ENCODE data around the gene ITGAD.
"Not testable (repeated sequence)": the region's sequence is repeated elsewhere in the genome, so short reads cannot be mapped to it uniquely, and the experiment has no call there.

Gene ITGAD

GRCh38 chr16:31407406-31407805 is 14.3 kb downstream of the ITGAD start:
- DNase-seq, result no peak

- DNase-seq, result no peak
These were observed 16.3 kb downstream of the ITGAD start for GRCh38 chr16:31409433-31409832.

DNA sequence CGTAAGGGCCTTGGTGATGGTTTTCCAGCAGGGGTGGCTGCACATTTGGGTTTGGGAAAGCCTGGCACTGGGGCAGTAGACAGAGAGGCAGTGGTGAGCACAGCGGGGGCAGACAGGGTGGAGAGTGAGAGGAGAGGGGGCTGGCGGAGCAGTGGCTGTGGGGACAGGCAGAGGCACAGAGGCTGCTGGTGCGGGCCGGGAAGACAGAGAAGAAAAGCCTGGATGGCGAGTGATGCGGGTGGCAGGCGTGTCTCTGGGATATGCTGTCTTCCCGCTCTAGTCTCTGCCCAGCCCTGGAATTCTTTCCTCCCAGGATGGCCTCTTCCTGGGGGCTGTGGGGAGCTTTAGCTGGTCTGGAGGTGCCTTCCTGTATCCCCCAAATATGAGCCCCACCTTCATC is 16.9 kb downstream of the ITGAD start:
- DNase-seq, result no peak

DNA sequence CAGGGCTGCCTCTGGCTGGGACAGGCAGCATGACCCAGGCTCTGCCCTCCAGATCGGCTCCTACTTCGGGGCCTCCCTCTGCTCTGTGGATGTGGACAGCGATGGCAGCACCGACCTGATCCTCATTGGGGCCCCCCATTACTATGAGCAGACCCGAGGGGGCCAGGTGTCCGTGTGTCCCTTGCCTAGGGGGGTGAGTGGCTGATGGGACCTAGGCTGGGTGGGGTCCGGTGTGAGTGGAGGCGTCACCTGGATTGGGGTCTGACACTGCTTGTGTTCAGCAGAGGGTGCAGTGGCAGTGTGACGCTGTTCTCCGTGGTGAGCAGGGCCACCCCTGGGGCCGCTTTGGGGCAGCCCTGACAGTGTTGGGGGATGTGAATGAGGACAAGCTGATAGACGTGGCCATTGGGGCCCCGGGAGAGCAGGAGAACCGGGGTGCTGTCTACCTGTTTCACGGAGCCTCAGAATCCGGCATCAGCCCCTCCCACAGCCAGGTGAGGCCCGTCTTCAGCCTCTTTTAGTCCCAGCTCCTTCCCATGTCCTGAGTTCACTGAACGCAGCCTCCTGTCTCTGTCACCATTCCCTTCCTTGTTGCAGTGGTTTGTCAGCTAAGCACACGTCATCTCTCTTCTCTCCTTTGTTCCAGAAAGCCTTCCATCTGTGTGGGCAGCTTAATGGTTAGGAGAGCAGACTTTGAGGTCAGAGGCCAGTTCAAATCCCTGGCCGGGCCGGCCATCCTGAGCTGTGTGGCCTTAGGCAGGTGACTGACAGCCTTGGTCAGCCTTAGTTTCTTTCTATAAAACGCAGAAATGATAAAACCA is 18.1 kb downstream of the ITGAD start:
- DNase-seq, result no peak

DNA sequence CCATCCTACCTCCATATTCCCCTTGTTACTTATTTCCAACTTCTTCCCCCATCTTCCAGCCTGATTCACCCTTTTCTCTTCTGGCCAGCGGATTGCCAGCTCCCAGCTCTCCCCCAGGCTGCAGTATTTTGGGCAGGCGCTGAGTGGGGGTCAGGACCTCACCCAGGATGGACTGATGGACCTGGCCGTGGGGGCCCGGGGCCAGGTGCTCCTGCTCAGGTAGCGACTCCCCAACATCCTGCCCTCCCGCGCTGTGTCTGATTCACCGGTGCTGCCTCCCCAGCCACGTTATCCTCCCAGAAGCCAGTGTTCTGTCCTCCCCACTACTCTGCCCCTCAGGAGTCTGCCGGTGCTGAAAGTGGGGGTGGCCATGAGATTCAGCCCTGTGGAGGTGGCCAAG is 19.6 kb downstream of the ITGAD start:
- no peak for DNase-seq

GRCh38 chr16:31413381-31413780 is 20.2 kb downstream of the ITGAD start:
- no peak for DNase-seq

- no peak for DNase-seq
These were observed 20.8 kb downstream of the ITGAD start for GRCh38 chr16:31413943-31414342.

GRCh38 chr16:31414706-31415105 is 21.6 kb downstream of the ITGAD start:
- DNase-seq, result no peak

GRCh38 chr16:31416371-31416770 is 23.2 kb downstream of the ITGAD start:
- DNase-seq, result no peak

- not testable (repeated sequence) for DNase-seq
These were observed 23.9 kb downstream of the ITGAD start for GRCh38 chr16:31417036-31417435.

- DNase-seq, result no peak
These were observed 24.8 kb downstream of the ITGAD start for GRCh38 chr16:31417916-31418315.

GRCh38 chr16:31420037-31420436 is 26.9 kb downstream of the ITGAD start:
- no peak for DNase-seq

GRCh38 chr16:31421587-31421986 is 28.5 kb downstream of the ITGAD start:
- no peak for DNase-seq

DNA sequence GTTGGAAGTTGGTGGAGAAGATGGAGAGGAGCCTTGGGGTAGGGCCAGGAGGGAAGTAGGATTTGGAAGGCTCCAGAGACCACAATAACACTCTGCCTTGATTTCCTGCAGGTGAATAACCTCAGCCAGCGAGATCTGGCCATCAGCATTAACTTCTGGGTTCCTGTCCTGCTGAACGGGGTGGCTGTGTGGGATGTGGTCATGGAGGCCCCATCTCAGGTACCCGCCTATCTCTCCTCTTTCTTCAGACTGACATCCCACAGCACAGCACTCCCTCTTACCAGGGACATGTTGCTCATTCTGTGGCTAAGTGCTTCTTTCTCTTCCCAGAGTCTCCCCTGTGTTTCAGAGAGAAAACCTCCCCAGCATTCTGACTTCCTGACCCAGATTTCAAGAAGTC is 30.1 kb downstream of the ITGAD start:
- no peak for DNase-seq

DNA sequence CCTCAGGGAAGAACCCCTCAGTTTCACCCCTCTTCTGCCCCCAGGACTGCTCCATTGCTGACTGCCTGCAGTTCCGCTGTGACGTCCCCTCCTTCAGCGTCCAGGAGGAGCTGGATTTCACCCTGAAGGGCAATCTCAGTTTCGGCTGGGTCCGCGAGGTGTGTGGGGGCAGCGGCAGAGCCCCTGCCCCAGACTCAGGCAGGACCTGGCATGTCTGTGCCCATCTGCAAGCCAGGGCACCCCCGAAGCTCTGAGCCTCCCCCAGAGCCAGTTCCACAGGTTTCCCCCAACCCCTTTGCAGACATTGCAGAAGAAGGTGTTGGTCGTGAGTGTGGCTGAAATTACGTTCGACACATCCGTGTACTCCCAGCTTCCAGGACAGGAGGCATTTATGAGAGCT is 30.7 kb downstream of the ITGAD start:
- DNase-seq, result no peak

DNA sequence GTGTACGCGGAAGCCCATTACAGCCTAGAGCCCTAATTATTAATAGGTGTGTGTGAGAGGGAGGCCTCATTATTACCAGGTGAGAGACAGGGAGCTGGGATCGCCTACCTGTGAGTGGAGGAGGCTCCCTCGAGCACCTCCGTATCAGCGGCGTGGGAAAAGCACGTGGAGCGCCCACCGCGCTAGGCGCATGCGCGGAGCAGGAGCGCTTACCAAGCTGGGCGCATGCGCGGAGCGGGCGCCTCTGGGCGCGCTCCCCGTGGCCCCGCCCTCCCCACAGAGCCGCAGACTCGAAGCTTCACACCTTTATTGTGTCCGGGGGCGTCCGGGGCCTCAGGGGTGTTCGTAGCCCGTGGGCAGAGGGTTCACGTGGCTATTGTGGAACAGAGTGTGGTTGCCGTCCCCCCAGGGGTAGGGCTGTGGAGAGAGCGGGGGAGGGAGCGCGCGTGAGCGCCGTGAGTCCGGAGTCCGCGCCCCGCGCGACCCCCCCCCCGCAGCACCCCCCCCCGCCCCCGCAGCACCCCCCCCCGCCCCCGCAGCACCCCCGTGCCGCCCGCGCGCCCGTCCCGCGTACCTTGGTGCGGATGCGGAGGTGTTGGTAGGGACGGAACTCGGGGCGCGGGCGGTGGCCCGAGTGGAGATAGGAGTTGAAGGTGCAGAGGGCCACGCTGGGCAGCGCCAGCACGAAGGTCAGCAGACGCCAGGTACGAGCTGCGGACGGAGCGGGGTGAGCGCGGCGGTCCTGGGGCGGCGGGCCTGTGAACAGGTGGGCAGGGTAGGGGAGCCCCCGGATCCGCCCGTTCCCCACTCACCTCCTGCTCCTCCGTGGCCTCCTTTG is 34.5 kb downstream of the ITGAD start:
- DNase-seq, result no peak

DNA sequence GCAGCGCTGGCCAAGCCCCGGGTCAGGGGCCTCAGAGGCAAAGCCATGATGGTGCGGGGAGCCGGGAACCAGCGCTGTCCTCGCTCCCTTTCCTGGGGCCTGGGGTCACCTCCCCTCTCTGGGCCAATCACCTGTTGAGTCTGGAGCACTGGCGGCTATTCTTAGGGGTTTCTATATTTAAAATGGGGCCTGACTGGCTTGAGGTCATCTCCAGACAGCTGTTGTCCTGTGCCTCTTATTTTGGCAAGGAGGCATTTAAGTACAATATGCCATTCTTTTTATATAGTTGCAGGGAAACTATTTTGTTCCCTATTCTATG is 35.1 kb downstream of the ITGAD start, which contains the start of gene COX6A2:
TSS of gene COX6A2 (minus strand) at position 82 of the 319 bp plus-strand sequence. CDS start at position 47, 35 bp downstream.
- no peak for DNase-seq

DNA sequence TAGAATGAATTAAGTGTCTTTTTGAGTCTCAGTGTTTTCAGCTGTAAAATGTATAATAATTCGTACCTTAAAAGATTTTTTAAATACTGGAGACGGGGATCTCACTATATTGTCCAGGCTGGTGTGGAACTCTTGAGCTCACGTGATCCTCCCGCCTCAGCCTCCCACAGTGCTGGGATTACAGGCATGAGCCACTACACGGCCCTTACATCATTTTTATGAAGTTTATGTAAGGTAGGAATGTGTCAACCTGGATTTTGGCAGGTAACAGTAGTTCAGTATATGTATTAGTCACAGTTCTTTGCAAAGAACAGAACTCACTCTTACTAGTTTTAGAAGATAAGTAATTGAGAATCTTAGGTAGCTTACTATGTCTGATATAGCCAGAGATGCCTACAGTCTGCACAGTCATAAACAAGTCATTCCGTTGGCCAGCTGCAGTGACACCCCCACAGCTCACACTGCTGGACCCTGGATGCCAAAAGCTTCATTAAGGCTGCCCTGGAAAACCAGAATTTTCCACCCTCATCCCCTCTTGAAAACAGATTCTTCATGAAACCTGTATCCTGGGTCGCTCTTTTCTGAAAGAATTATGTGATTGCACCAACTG is 35.6 kb downstream of the ITGAD start:
- no peak for DNase-seq

DNA sequence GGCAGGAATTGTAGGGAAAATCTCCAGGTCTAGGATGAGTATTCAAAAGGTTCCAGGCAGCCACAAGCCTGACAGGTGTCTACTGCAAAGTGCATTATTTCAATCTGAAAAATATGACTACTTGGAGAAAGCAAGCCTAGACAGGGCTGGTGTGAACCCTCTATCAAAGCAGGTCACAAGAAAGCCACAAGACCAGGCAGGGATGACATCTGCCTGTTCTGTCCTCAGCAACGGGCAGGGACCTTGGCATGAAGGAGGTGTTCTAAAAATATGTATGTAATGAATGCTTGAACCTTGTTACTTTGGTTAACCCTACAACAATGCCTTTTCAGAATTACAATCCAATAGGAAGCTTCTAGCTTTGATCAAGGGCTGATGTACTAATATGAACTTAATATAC is 36.2 kb downstream of the ITGAD start:
- no peak for DNase-seq

DNA sequence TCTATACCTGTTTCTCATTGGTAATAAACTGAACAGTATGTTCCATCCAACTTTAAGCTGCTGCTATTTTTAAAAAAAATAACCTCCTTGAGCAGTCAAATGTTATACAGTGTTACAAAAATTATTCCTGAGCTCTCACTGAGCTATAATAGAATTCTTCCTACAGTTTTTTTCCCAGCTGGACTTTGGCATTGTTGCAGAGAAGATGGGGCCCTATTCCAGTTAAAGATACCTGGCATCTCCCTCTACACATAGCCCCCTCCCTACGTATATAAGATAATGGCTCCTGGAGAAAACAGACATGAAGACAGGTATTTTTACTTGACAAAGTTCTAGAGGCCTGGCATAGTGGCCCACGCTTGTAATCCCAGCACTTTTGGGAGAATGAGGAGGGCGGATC is 36.7 kb downstream of the ITGAD start:
- no peak for DNase-seq

DNA sequence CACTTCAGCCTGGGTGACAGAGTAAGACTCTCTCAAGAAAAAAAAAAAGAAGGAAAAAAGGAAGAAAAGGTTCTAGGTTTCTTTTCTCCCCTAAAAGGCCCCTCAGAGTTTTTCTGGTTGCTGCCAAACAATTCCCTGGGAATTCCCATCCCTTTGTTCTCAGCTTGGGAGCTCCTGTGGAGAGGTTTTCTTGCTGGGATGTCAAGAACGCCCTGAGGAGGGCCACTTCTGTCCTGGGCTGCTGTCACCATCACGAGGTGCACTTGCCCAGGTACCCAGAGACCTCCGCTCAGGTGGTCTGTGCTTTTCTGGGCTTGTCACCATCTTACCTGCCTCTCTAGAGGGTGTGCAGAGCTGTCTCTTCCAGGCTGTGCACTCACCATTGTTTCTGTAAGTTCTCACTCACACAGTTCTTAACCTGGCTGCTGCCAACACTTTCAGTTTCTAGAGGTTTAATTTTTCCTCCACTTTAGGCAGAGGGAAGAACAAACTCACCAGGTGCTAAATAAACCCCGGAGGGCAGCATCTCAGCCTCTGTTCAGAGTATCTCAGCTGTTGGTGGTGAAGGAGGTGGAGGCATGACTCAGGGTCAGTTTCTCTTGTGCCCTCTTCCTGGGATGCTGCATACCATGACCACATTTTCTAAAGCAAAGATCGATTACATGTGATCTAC is 37.4 kb downstream of the ITGAD start:
- no peak for DNase-seq

GRCh38 chr16:31435341-31436220 is 42.4 kb downstream of the ITGAD start:
- no peak for DNase-seq
